HG02623 (cell line): Measurements from ENCODE around the gene MEF2A.
"Not testable (repeated sequence)": the region's sequence is repeated elsewhere in the genome, so short reads cannot be mapped to it uniquely, and the experiment has no call there.

Experiments used
- ATAC-seq: cut with Tn5 transposase; IDR thresholded peaks from one replicate; pipeline ENCODE4 v1.9.1; 2021; ENCODE audit warnings: moderate library complexity; ENCODE audit not compliant: unreplicated experiment

The MEF2A gene

DNA sequence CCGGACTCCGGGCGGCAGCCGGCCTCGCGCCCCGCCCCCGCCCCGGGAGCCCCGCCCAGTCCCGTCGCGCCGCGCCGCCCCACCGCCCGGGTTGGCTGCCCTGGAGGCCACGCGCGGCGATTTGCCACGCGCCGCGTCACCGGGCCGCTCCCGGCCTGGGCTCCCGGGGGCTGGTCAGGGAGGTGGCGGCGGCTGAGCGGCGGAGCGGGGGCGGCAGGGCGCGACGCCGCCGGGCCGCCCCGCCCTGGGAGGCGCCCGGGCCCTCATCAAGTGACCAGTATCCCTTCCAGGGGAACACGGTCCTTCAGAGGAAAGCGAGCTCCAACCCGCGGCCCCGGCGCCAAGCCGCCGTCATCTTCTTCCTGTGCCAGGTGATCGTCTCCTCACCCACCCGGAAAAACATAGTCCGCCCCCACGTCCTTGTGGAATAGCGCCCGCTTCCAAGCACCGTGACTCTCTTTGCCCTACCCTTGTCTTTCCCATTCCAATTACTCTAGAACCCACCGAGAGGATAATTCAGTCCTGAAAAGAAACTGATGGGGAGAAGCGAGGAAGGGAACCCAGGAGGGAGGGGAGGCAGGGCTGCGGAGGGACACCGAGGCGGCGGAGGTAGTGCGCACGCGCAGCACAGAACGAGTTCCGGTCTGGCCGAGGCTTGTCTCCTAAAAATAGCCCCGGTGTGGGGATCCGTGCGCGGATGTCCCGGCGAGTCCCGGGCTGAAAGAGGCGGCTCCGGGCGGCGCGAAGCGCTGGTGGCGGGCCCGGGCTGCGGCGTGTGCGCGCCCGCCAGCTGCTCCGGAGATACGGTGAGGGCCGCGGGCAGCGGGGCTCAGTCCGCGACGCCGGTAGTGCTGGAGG, at the start of gene MEF2A:
MEF2A (plus strand) TSS at position 686 of the 858 bp plus-strand sequence. CDS start 67,136 bp downstream, outside the sequence.
- ATAC-seq = peak; percentile 51

DNA sequence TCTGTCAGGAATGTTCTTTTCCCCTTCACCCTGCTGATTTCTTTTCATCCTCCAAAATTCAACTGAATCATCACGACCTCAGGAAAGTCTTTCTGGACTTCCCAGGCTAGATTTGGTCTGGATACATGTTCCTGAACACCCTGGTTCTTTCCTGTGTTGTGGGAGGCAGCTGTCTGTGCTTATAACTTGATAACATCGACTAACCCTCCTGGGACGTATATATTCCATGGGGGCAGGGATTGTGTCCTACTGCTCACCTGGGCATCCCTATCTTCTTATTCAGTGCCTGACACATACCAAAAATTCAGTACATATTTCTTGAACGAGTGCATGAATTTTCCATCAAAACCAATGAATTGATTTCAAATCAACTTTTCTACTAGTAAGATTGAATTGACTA, 47.6 kb upstream of the MEF2A start:
- ATAC-seq = no peak

DNA sequence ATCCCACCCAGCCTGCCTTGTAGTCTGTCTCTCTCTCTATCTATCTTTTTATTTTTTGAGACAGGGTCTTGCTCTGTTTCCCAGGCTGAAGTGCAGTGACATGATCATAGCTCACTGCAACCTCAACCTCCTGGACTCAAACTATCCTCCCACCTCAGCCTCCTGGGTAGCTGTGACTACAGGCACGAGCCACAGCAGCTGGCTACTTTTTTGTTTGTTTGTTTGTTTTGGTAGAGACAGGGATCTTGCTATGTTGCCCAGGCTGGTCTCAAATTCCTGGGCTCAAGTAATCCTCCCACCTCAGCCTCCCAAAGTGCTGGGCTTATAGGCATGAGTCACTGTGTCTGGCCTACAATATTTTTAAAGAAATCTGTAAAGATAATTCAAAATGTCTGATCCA, 46.4 kb upstream of the MEF2A start:
- not testable (repeated sequence) for ATAC-seq

DNA sequence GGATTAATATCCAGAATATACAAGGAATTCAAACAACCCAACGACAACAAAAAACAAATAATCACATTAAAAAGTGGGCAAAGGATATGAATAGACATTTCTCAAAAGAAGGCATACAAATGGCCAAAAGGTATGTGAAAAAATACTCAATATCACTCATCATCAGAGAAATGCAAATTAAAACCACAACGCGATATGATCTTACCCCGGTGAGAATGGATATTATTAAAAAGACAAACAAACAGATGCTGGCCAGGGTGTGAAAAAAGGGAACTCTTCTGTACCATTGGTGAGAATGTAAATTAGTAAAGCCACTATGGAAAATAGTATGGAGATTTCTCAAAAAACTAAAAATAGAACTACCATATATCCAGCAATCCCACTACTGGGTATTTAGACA, 43.5 kb upstream of the MEF2A start:
- no peak for ATAC-seq

DNA sequence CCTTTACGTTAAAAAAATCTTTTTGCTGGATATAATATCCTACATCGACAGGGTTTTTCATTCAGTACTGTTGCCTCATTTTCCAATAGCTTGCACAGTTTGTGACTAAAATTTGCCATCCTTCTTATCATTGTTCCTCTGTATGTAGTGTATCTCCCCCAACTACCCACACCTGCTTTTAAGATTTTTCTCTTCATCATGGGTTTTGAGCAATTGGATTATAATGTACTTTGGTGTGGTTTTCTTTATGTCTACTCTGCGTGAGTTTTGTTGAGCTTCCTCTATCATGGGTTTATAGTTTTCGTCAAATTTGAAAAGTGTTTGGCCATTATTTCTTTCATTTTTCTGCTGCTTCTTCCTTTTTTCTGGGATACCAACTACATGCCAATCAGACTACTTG, 39.6 kb upstream of the MEF2A start:
- ATAC-seq = no peak

DNA sequence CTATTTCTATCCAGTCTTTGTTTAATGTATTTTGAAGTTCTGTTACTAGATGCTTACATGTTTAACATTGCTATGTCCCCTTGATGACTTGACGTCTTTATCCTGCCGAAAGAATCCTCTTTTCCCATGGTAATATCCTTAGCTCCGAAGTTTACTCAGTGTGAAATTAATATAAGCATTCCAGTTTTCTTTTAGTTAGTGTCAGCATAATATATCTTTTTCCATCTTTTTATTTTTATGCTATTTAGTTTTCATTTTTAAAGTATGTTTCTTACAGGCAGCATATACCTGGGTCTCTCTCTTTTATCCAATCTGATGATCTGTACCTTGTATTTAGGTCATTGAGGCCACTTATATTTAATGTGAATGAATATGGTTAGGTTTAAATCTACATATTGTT, 39.1 kb upstream of the MEF2A start:
- ATAC-seq = no peak

DNA sequence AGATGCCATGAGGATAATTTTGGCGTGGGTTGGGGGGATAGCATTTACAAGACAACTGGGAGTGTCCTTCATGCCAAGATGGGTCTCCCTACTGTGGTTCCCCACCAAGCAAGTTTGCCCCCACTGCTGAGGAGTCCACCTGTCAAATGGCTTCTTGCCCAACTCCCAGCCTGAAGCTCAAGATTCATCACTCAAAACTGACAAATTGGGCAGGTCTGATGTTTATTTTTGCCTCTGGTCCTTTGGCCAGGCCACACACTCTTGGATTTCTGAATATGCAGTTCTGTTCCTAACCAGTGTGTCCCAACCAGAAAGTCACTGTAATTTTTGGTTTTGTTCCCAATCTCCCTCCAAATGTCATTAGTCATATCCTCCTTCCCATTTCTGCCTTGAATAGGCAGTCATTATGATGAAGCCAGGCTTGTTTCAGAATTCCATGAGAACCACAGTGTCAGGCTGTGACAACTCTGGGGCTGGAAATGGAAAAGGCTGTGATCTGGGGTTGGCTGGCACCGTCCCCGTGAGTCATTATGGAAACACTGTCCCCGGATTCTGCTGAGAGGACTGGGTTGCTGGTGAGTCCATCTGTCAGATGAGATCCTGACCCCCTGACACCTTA, 29.3 kb upstream of the MEF2A start:
- ATAC-seq = no peak

DNA sequence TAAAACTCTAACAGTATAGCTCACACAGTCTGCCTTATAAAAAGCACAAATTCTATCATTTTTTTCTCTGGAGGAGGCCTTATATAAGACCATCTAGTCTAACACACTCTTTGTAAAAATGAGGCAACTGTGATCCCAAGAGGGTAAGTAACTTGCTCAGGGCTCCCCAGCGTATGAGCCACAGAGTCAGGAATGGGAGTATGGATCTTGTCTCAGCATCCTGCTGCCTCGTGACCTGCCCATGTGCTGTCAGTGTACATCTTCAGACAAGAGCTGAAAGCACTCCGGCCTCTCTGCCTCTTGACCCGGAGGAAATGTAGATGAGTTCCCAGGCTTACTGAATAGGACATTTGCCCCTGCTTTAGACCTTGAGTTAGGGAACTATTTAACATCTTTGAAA, 28.4 kb upstream of the MEF2A start:
- no peak for ATAC-seq

DNA sequence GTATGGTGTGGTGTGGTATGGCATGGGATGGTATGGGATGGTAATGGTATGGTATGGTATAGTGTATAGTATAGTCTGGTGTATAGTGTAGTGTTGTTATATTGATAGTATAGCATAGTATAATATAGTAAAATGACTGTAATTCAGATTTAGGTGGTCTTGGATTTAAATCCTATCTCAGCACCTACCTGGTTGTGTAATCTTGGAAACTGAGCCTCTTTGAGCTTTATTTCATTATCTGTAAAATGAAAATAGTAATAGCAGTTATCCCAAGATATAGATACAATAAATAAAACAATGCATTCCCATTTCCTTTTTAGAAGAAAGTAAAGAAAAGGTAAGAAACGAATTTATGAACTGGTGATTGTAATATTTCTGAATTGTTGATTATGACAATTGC, 27.5 kb upstream of the MEF2A start:
- ATAC-seq = no peak

DNA sequence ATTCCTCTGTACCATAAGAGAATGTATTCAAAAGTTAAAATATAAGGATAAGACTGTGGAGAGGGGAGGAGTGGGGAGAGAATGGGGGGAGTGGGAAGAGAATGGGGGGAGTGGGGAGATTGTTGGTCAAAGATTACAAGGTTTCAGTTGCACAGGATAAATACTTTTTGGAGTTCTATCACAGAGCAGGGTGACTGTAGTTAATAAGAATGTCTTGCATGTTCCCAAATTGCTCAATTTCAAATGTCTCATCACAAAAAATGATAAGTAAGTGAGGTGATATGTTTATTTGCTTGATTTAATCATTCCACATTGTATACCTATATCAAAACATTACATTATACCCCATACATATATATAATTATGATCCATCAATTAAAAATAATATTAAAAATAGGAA, 23.0 kb upstream of the MEF2A start:
- no peak for ATAC-seq

DNA sequence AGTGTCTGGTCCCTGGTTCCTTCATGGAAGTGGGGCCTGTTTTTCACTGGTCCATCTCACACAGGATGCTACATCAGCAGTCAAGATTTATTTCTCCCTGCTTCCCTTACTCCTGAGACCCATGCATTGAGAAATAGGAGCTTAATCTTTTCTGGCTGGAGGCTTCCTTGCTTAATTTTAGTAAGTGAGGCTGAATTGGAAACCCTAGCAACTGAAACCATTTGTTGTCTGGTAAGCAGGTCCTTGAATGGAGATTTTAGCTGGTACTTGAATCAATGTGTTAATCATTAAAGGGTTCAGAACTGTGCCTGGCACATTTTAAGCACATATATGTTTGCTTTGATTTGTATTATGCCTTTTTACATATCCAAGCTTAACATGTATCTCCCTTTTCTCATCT, 20.2 kb upstream of the MEF2A start:
- ATAC-seq = no peak

DNA sequence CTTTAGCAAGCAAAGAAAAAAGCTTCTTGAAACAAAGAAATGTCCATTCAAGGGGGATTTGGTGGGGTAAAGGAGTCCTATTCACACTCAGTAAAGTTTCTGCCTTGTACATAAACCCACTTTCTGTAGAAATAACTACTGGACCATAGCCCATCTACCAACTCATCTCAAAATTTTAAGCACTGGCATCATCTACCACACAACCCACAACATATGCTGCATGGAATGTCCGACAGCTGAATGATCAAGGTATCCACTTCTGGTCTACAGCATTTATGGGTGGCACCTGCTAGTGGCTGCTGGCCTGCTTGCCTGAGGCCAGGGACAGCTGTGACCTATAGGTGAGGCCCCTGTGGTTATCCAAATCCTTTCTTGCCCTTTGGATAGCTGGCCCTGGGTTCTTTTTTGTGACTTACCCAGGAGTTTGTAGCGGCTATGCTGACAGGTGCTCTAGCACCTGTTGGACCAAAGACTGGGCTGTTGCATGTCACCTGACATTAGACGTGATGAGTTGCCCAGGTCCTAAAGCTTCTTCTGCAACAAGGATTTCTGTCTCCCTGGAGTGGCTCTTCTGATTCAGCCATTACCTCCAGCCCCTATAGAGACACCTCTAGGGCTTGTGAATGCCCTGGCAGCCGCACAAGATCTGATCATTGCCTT, 19.2 kb upstream of the MEF2A start:
- no peak for ATAC-seq

DNA sequence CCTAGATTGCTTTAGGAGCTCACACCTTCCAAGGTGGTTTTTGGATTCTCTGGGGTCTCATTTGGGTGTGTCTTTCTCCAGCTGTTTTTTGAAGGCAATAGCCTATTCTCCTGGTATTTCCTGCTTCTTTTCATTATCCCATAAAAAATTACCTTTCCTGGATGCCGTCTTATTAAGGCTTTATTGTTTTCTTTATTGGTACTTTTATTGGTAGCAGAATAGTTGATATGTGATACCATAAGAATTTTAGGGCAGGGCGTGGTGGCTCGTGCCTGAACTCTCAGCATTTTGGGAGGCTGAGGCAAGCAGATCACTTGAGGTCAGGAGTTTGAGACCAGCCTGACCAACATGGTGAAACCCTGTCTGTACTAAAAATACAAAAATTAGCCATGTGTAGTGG, 18.3 kb upstream of the MEF2A start:
- ATAC-seq = no peak

DNA sequence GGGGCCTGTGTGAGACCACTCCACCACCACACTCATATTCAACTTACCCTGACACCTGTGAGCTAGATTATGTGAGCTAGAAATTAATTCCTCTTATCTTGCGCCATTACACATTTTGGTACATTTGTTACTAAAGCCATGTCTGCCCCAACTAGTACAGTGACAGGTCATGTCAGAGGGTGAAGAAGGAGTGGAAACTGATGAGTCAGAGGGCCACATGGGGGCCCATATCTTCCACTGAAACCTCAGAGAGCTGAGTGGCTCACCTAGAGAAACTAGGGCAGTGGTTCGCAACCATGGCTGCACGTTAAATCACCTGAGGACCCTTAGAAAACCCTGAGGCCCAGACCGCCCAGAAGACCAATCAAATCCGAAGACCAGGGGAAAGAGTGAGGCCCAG, 15.7 kb upstream of the MEF2A start:
- ATAC-seq = no peak

DNA sequence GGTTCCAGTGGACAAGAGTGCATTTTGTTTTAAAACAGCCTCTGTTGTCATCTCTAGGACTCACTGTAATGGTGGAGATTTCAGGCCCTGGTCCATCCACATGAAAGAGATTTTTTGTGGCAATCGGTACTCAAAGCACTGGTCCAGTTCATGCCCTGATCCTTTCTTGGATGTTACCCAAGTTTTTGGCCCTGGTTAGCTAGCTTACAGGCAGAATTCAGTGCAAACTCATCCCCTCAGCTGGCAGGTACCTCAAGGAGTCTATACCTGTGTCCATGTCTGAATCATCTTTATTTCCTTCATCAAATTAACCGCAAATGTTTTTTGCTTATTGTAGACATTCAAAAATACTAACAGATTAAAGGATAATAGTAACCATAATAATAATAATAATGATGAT, 13.7 kb upstream of the MEF2A start:
- no peak for ATAC-seq

DNA sequence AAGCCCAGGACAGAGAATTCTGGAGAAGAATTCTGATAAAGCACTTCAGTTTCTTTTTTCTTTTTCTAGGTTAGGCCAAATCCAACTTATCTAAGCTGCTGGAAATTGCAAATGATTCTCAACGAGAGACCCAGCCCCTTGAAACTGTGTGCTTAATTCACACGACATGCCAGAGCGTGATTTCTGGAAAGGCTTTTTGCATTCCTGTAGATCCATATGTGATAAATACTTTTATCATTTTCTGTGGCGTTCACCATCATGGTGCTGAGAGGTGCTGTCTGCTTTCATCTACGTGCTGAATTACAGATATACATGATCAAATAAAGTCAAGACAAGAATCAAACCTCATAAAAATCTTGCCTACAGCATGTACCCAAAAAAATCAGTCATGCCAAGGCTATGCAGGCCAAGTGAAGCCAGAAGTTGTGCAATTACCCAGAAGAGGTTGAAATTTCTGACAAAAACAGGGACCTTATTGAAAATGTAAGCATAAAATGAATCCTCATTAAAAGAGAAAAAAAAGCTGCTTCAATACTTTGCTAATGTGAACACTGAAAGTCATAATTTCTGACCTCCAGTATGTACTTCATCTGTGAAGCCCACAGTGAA, 10.8 kb upstream of the MEF2A start:
- ATAC-seq = no peak

DNA sequence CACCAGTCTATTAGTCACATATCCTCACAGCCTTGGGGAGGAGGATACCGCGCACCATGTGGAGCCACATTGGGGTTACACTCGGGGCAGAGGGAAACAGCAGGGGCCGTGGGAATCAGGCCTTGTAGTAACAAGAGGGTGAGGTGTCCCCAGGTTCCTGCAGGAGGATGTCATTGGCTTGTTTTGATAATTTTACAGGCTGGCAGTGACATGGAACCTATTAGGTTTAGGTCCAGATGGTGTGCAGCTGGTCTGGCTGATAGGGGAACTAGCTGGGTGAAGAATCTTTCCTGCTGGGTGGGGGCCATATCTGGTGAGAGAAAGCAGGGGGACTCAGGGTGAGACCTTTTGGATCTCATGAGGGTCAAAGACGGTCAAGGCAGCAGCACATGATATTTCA, 9.8 kb upstream of the MEF2A start:
- no peak for ATAC-seq

DNA sequence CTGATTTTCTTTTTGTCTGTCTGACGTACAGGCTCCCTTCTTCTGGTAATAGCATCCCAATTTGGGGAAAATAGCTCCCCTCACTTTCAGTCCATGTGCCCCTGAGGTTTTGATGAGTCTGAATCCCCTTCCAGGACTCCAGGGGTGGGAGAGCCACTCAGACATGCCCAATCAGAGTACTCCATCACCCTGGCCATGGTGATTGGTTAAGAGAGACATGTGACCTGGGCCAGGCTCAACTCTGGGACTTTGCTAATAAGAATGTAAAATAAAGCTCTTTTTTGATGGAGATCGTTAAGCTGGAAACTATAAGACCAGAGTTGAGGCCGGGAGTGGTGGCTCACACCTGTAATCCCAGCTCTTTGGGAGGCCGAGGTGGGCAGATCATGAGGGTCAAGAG, 9.2 kb upstream of the MEF2A start:
- no peak for ATAC-seq

DNA sequence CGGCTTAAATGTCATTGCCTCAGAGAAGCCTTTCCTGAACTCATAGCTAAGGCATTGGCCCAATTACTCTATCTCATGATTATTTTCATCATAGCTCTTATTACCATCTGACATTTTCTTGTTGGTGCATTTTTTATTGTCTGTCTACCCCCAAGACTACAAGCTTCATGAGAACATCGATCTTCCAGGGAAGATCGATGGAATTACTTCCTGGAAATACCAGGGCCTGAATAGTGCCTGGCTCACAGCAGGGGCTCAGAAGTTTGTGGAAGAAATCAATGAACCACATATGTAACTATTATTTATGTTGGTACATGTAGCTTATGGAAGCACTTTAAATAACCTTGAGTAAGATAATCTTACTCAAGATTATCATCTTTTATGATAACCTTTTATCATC, 7.7 kb upstream of the MEF2A start:
- no peak for ATAC-seq

DNA sequence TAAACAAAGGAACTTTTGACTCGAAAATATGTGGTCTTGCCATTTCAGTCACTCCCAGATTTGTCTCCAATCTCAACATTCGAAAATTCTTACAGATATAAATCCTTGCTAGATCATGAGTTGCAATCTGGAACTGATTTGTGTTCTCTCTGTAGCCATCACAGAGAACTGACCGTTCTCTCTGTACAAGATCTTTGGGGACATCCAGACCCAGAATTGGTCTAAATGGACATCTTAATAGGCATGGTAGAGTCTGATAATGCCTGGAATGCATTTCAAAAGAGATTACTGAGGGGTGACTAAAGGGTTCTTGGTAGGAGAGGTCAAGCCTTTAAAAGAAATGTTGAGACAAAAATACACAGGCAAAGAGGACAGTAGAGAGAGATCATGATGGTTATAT, 7.2 kb upstream of the MEF2A start:
- ATAC-seq = no peak

DNA sequence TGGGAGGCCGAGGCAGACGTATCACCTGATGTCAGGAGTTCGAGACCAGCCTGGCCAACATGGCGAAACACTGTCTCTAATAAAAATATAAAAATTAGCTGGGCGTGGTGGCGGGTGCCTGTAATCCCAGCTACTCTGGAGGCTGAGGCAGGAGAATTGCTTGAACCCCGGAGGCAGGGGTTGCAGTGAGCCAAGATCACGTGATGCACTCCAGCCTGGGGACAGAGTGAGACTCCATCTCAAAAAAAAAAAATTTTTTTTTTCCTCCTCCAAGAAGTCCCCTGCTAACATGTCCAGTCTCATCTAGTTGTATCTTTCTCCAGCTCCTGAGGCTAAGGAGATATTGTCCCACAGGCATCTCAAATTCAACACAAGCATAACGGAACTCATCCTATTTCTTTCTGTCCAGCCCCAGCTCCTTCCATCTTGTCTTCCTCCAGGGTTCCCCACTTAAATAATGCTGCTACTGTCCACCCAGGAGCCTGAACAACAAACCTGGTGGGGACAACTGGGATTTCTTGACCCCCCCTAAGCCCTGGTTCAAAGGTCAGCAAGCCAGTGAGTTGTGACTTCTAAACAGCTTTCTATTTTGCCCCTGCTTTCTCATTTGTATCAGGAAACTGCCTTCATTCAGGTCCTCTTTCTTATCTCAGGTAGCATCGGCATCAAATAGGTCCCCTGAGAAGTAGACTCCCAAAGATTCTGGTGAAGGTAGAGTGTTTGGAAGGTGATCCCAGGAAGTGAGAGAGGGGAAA, 4.1 kb upstream of the MEF2A start:
- ATAC-seq = no peak
